ACHN (cell line): ENCODE results near the gene GPD1L.
"Not testable (repeated sequence)": the region's sequence is repeated elsewhere in the genome, so short reads cannot be mapped to it uniquely, and the experiment has no call there.

Experiments used
- DNase-seq: peaks from one replicate; pipeline ENCODE4 v3.0.0-alpha.2; 2015
- in situ Hi-C: cut with HindIII; loops from 2 replicates; pipeline ENCODE4 v1.10.0; 2017; ENCODE audit warnings: low sequenced_read_pairs, low pct_ligation_motif_present, low pct_unique_long_range_greater_than_20kb

The GPD1L gene

DNA sequence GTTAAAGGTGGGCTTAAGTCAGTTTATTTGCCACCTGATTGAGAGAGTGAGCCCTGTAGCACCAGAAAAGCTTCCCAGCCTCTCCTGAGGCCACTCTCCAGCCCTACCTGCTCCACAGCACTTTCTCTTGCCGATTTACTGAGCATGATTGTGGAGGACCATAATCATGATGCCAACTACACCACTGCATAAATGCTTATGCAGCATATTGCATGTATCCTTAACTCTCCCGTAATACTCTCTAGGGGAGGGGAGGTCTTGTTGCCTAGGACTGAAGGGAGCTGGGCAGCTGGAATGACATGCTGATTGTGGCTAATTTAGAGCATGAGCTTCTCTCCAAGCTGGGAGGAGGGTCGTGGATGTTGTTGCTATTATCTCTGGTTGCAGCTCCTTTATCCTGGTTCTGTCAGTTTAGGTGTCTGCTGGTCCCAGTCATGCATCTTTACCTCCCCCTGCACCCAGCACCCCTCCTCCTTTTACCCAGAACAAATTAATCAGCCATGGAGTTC lies 54.3 kb downstream of the GPD1L start:
- DNase-seq = no peak
- in situ Hi-C loops = no loop called here

DNA sequence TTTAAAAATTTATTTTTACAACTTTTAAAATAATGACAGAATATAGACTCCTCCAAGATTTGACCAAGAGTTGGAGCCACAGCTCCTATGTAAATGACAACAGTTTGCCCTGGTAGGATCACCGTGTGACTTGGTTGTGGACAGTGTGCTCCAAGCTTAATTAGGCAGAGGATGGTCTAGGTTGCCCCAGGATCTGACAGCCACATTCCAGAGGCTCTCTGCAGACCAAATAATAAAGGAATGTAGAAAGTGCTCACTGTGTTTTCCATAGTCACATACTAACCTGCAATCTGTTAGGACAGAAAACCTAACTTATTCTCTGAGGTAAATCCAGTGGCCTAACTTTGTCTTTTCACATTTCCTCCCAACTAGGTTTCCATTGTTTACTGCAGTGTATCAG lies 59.0 kb downstream of the GPD1L start:
- in situ Hi-C loops = no loop called here
- no peak for DNase-seq

DNA sequence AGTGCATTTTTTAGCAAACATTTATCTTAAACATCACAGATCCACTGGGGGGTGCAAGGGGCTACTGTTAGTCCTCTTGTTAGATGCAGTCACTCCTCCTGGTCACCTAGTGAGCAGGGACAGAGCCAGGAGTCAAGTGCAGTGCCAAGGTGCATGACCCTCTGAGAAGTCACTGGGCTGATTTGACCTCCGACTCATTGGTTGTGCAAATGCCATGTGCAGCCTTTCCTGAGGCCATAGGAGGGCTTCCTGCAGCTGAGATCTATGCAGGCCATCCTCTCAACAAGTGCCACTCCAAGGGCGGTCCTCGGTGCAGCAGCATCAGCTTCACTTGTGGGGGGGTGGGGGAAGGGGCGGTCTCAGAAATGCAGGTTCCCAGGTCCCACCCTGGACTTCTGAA lies 60.2 kb downstream of the GPD1L start:
- in situ Hi-C loops = no loop called here
- no peak for DNase-seq

DNA sequence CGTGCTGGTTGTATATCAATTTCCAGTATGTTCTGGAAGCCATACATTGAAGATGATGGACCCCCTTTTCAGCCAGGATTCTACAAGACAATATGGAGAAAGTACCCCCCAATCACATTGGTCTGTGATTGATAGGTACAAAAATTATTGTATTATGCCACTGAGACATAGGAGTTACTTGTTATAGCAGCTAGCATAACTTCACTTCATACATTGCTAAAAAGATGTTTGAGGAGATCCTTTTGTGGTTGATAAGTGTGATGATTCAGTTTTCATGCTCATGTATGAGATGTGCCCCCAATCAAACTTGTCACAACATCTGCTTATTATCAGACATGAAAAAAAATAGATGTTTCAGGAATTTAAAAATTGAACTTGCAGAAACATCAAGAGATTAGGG lies 66.0 kb downstream of the GPD1L start:
- in situ Hi-C loops = no loop called here
- no peak for DNase-seq

DNA sequence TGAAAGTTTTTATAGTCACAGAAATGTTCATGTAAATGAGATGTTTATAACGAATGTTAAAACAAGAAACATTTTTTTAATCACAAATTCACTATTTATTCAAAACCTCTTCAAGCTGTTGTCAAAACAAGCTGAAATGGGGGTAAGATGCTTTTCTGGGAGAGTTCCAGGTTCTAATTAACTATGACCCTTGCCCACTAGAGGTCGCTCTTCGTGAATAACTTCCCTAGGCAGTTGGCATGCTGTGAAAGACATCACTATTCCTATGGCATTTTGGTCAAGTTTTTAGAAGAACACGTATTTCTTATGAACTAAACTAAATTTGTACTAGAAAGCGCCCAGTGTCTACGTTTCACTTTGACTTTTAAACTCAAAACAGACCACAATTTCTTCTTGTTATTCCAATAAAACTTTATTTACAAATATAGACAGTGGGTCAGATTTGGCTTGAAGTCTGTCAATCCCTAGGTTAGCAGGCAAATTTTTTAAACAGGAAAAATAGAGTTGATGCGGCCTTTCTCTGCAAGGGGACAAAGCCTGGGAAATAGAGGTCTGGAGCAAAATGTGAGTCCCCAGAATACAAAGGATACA lies 69.3 kb downstream of the GPD1L start:
- in situ Hi-C loops = no loop called here
- DNase-seq = peak; percentile 63

DNA sequence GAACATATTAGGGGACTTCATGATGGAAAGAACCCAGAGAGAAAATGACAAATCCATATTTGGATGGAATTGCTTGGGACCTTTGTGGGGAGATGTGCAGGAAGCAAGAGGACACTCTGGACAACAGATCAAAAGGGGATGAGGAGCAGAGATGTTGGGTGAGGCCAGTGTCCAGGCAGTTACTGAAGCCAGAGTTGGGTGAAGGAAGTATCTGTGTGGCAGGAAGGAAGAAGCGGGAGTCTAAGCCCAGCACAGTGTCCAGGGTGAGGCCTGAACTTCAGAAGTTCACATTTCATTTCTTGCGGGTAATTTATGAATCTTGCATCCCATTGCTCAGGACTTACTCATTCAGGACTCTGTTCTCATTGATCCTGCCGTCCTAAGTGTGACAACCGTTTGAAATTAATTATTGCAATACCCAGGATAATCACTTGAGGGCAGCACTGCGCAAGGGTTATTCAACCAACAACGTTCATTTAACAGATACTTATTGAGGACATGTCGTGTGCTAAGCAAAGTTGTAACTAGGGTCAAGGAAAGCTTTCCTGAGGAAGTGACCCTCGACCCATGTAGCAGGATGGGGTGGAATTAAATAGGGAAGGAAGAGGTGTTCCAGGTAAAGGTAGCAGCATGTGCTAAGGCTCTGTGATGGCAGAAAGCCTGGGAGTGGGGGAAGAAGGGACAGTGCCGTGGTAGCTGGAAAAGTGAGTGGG lies 70.7 kb downstream of the GPD1L start:
- DNase-seq = peak; percentile 59
- in situ Hi-C loops = no loop called here

DNA sequence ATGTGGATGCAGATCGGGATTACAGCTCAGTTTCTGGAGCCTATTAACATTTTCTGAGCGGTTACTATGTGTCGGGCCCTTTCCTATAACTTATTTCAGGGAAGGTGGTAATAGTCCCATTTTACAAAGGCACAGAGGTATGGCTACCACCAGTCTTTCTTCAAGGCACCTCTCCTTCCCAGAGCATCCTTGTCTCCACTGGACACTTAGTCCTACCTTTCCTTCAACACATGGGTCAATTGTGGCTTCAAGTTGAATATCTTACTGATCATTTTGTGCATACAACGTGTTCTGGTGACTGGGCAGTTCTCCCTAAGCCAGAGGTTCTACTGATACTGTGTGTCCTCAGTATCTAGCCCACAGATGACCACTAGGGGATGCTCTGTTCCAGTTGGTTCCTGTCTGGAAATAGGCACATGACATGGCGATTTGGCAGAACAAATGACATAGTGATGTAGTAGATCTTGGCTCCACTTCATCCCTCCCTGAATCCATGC lies 71.3 kb downstream of the GPD1L start:
- in situ Hi-C loops = no loop called here
- peak; percentile 81 for DNase-seq

DNA sequence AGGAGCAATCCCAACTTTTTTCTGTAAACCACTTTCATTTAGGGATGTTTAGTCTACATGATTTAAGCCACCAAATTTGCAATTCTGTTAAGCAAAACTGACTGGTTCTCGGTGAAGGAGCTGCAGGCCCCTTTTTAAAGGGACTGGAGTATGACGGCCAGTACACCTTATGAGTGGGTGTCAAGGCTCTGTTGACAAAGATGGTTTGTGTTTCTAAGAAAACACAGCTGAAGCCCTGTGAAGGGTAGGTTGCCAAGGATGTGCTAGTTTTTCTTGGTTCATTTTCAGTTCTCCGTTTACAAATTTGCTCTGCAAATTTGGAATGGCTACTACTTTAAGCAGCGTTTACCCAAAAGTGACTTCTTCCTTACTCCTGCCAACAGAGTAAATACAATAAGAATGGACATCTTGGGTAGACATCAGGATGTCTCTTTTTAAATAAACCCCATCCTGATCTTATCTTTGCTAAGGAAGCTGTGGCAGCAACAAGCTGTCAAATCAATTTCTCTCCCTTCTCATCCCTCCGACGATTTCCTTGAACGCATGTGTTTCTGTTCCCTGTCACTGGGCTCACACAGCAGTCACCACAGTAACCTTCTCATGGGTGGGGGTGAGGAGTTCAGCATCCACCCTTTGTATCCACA lies 73.8 kb downstream of the GPD1L start:
- in situ Hi-C loops = no loop called here
- DNase-seq = no peak

DNA sequence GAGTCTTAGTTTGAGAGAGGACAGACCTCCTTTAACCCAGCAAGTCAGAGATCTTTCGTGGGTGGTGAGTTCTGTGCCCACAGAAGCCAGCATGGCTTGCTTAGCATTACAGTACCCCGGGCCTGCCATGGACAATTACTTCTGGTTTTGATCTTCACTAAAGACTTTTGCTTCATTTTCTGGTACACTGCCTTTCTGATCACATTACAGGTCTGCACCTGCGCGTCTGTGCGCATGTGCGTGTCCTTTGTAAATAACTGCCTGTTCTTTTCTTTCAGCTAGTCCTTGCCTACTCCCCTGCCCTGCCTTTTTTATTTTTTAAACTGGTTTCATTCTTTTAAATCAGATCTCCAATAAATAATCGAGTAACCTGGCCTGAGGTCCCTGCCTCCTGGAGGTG lies 74.9 kb downstream of the GPD1L start:
- in situ Hi-C loops = no loop called here
- DNase-seq = no peak

DNA sequence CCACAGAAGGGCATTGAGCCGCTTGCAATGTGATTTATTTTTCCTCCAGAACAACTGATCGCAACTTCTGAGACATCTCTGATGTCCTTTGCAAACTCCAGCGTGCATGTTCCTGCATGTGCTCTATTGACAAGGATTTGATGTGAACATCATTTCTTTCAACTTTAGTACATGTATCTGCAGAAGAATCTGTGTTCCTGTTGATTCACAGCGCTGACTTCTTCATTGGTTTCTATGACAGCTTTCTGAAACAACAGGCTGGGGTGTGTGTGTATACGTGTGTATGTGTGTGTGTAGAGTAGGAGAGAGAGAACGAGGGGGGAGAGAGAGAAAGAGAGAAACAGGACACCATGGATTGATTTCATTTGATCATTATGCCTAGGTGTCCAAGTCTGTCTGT lies 75.4 kb downstream of the GPD1L start:
- DNase-seq = no peak
- in situ Hi-C loops = no loop called here

DNA sequence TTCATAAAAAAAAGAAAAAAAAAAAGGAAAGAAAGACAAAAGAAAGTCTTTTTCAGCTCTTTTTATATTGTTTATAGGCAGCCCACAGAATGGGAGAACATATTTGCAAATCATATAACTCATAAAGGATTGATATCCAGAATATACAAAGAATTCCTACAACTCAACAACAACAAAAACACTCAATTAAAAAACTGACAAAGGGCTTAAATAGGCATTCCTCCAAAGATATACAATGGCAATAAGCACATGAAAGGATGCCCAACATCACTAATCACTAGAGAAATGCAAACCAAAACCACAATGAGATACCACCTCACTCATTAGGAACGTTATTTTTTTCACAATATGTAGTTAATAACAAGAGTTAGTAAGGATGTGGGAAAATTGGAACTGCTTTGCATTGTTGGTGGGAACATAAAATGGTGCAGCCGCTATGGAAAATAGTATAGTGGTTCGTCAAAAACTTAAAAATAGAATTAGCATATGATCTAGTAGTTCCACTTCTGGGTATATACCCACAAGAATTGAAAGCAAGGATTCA lies 77.8 kb downstream of the GPD1L start:
- in situ Hi-C loops = no loop called here
- no peak for DNase-seq

DNA sequence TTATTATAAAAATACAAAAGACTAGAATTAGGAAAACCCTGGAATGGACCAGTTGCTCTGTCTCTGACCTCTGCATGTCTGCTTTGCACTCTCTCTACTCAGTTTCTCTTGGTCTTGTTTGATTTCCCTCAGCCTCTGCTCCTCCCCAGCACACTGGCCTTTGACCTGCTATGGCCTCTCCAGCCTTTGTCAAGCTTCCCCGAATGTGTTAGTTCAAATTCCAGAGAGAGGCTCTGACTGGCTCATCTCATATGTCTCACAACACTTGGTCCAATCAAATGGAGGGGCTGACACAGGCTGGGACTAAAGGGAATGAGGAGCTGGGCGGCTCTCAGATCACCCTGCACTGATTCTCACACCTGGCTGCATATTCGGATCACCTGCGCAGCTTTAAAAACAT lies 79.7 kb downstream of the GPD1L start:
- in situ Hi-C loops = no loop called here
- no peak for DNase-seq

DNA sequence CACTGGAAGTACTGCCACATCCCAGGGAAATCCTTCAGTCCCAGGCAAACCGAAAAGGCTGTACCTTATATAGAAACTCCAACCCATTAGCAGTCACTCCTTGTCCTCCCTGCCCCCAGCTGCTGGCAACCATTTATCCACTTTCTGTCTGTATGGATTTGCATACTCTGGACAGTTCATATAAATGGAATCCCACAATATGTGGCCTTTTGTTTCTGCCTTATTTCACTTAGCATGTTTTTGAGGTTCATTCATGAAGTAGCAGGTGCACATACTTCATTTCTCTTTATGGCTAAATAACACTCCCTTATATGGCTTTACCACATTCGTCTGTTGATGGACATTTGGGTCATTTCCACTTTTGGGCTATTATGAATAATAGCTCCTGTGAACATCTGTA lies 80.5 kb downstream of the GPD1L start:
- no peak for DNase-seq
- in situ Hi-C loops = no loop called here

DNA sequence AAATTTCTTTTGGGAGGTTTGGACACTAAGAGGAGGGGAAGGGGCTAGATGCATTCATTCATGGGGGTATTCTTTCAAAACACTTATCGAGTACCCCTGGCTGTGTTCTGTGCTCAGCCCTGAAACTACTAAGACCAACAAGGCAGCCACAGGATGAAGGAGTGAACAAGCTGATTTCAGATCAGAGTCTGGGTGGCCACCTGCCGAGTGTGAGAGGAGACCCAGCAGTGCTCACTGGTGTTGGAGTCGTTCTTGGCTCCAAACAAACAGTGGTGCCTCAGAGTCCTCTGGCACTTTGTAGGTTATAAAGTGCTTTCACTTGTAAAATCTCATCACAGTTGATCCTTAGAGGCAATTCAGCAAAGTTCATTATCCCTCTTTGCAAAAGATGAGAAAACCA lies 83.3 kb downstream of the GPD1L start:
- DNase-seq = no peak
- in situ Hi-C loops = no loop called here

DNA sequence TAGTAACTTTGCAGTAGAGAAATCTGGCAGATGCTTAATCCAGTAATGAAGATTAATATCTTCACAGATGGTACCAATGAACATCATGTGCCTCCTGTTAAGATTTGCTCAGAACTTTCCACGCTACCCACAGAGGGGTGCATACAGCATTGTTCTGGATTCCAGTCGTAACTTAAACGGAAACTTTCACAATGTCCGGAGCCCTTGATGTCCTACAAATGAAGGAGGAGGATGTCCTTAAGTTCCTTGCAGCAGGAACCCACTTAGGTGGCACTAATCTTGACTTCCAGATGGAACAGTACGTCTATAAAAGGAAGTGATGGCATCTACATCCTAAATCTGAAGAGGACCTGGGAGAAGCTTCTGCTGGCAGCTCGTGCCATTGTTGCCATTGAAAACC lies 84.1 kb downstream of the GPD1L start:
- DNase-seq, in situ Hi-C loops: not testable (repeated sequence)

DNA sequence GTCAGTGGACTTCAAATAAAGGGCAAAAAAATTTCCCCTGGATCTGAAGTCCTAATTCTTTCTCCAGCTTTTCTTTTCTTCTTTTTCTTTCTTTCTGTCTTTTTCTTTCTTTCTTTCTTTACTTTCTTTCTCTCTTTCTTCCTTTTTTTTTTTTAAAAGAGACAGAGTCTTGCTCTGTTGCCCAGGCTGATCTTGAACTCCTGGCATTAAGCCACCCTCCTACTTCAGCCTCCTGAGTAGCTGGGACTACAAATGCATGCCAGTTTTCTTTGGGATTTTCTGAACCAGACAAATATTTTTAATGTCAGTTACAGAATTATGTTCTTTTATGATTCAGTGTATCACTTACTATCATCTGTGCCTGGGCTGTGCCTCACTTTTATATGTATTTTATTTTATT lies 86.7 kb downstream of the GPD1L start:
- in situ Hi-C loops = no loop called here
- DNase-seq = no peak

DNA sequence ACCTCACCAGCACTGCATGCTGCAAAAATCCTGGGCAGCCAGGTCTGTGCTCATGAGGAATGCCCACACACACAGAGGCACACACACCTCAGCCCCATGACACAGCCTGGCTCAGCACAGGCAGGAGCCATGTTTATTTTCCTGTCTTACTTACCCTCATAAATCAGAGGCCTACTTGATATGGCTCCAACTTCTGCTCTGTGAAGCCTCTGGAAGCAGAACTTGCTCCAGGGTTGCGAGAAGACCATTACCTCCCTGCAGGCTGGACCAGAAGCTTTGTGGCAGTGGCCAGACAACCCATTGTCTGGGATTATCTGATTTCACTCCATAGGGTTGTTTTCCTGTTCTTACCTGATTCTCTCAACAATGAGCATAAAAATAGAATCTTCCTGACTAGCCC lies 88.2 kb downstream of the GPD1L start:
- DNase-seq = no peak
- in situ Hi-C loops = no loop called here

DNA sequence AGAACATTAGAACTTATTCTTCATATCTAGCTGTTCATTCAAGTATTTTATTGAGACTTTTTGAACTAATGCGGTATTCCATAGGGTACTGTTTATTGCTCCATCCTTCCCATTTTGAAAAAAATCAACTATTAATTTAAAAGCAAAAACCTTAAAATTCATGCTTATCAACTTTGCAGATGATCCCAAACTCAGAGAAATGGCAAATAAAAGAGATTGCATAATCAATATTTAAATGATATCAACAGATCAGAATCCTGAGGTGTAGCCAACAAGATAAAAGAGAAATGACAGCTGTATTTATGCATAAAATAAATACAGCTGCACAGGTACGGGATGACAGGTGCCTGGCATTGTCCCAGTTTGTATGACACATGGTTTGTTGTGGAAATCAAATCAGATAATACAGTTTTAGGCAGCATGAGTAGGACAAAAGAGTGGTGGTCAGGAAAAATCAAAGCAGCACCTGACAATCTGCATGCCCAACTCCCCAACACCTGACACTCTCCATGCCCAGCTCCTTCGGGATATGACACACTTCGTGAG lies 89.6 kb downstream of the GPD1L start:
- in situ Hi-C loops = no loop called here
- no peak for DNase-seq

DNA sequence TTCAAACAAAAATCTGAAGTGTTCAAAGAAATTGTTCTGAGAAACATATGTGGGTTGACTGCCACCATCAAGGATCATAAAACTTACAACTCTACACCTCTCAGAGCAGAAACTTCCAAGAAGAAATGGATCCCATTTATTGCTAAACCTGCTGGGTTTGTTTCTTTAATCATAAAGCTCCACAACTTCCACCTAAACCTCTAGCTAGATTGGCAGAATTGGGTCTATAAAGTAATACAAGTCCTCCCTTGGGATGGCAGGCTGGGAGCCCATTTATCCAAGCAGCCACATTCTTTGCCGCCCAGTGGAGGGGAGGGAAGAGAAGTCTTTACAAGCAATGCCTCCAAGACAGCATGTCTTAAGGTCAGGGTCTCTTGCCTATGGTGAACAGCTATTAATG lies 91.6 kb downstream of the GPD1L start:
- DNase-seq = no peak
- in situ Hi-C loops = no loop called here
